GM23338 (cell line): ENCODE data around the gene ZNF445. TPM values are rescaled to one million over a fixed set of nuclear protein-coding genes. Genes with fewer than 3 reads are reported as not detected.
A peak's percentile ranks its signal among the peaks of the same experiment; 100 is the strongest.

Source experiments
- ATAC-seq: fragments of 200-7000 bp; cut with Tn5 transposase; 3 replicates; pipeline ENCODE4 v1.9.1; 2020
- DNase-seq: peaks from one replicate; pipeline ENCODE4 v3.0.0-alpha.2; 2015; ENCODE audit warnings: low spot score
- H2AFZ ChIP-seq: fragments of 200-600 bp; sonication (generic); 2 replicates; pipeline ENCODE4 v1.8.0; 2016; ENCODE audit warnings: antibody characterized with exemption, mild to moderate bottlenecking, moderate library complexity
- H3F3A ChIP-seq: fragments of 200-600 bp; sonication (generic); replicated peaks from 2 replicates; pipeline ENCODE4 v1.8.0; 2017; ENCODE audit warnings: antibody characterized with exemption, mixed run types, low read depth
- H3K27ac ChIP-seq: fragments of 200-600 bp; sonication (generic); 2 replicates; pipeline ENCODE4 v1.6.1; 2016; ENCODE audit warnings: low read depth
- H3K27me3 ChIP-seq: fragments of 200-600 bp; sonication (generic); 2 replicates; pipeline ENCODE4 v1.8.0; 2016; ENCODE audit warnings: mild to moderate bottlenecking, mixed run types, moderate library complexity; ENCODE audit not compliant: insufficient read depth
- H3K36me3 ChIP-seq: fragments of 200-600 bp; sonication (generic); 2 replicates; pipeline ENCODE4 v1.8.0; 2016; ENCODE audit warnings: mild to moderate bottlenecking; ENCODE audit not compliant: insufficient read depth
- H3K4me1 ChIP-seq: fragments of 200-600 bp; sonication (generic); 2 replicates; pipeline ENCODE4 v1.8.0; 2016; ENCODE audit warnings: mild to moderate bottlenecking, moderate library complexity; ENCODE audit not compliant: insufficient read depth
- H3K4me2 ChIP-seq: fragments of 200-600 bp; sonication (generic); 2 replicates; pipeline ENCODE4 v1.7.1; 2017; ENCODE audit warnings: mixed run types
- H3K4me3 ChIP-seq: fragments of 200-600 bp; sonication (generic); 2 replicates; pipeline ENCODE4 v1.6.1; 2016; ENCODE audit warnings: mixed run types
- H3K79me2 ChIP-seq: fragments of 200-600 bp; sonication (generic); replicated peaks from 2 replicates; pipeline ENCODE4 v1.8.0; 2017; ENCODE audit warnings: mild to moderate bottlenecking; ENCODE audit not compliant: insufficient read depth
- H3K9me2 ChIP-seq: fragments of 200-600 bp; sonication (generic); 2 replicates; pipeline ENCODE4 v1.8.0; 2017; ENCODE audit not compliant: insufficient read depth
- H4K20me1 ChIP-seq: fragments of 200-600 bp; sonication (generic); replicated peaks from 2 replicates; pipeline ENCODE4 v1.8.0; 2017; ENCODE audit warnings: mild to moderate bottlenecking; ENCODE audit not compliant: insufficient read depth
- H3K27ac Mint-ChIP-seq: 2 replicates; pipeline ENCODE4 v1.8.0; 2020; ENCODE audit warnings: inconsistent platforms, mild to moderate bottlenecking, moderate library complexity, mixed read lengths
- H3K27me3 Mint-ChIP-seq: 3 replicates; pipeline ENCODE4 v1.8.0; 2022; ENCODE audit warnings: low read depth, mild to moderate bottlenecking, moderate library complexity, mixed read lengths, inconsistent platforms; ENCODE audit not compliant: insufficient read depth, poor library complexity
- H3K36me3 Mint-ChIP-seq: 3 replicates; pipeline ENCODE4 v1.8.0; 2021; ENCODE audit warnings: low read depth, mild to moderate bottlenecking, inconsistent platforms, moderate library complexity, mixed read lengths
- H3K4me1 Mint-ChIP-seq: 3 replicates; pipeline ENCODE4 v1.8.0; 2020; ENCODE audit warnings: mild to moderate bottlenecking, inconsistent platforms, mixed read lengths
- H3K4me3 Mint-ChIP-seq: 3 replicates; pipeline ENCODE4 v1.8.0; 2021; ENCODE audit warnings: moderate library complexity, mild to moderate bottlenecking, inconsistent platforms, mixed read lengths
- H3K9me3 Mint-ChIP-seq: 3 replicates; pipeline ENCODE4 v1.8.0; 2020; ENCODE audit warnings: moderate library complexity, mild to moderate bottlenecking, inconsistent platforms, mixed read lengths
- CREB1 ChIP-seq: fragments of 250-450 bp; sonication (Bioruptor Pico); IDR thresholded peaks from 2 replicates; pipeline ENCODE4 v1.5.0; 2020; ENCODE audit warnings: low read depth, mild to moderate bottlenecking, moderate library complexity
- EZH2 ChIP-seq: fragments of 200-600 bp; sonication (generic); IDR thresholded peaks from one replicate; pipeline ENCODE4 v1.8.0; 2017; ENCODE audit warnings: antibody characterized with exemption, mild to moderate bottlenecking, low read depth; ENCODE audit not compliant: unreplicated experiment
- EZH2phosphoT487 ChIP-seq: fragments of 200-600 bp; sonication (generic); IDR thresholded peaks from one replicate; pipeline ENCODE4 v1.8.1; 2018; ENCODE audit warnings: antibody characterized with exemption; ENCODE audit not compliant: unreplicated experiment
- JUNB ChIP-seq: IDR thresholded peaks from one replicate; pipeline ENCODE4 v1.6.1; 2016; ENCODE audit warnings: antibody characterized with exemption; ENCODE audit not compliant: unreplicated experiment
- NANOG ChIP-seq: IDR thresholded peaks from 2 replicates; pipeline ENCODE4 v1.6.1; 2016; ENCODE audit warnings: antibody characterized with exemption, borderline replicate concordance
- POLR2AphosphoS5 ChIP-seq: IDR thresholded peaks from 2 replicates; pipeline ENCODE4 v1.6.1; 2016; ENCODE audit warnings: antibody characterized with exemption, low read depth
- STAT1 ChIP-seq: IDR thresholded peaks from one replicate; pipeline ENCODE4 v1.6.1; 2016; ENCODE audit warnings: antibody characterized with exemption; ENCODE audit not compliant: unreplicated experiment
- ZNF114 ChIP-seq: fragments of 250-450 bp; sonication (Bioruptor Pico); IDR thresholded peaks from 2 replicates; pipeline ENCODE4 v1.5.0; 2020; ENCODE audit warnings: mild to moderate bottlenecking, moderate library complexity
- ZNF331 ChIP-seq: fragments of 250-450 bp; sonication (Bioruptor Pico); IDR thresholded peaks from 2 replicates; pipeline ENCODE4 v1.5.0; 2020; ENCODE audit warnings: low read depth, mild to moderate bottlenecking, moderate library complexity
- polyA plus RNA-seq: library from polyadenylated mRNA; unstranded; fragments of >200 nt; fragmentation: Nextera tagmentation; extraction: Ambion mirVana; gene quantifications from 2 replicates; pipeline ENCODE4 v1.2.1, GENCODE V29; 2016
- total RNA-seq: library from RNA; depleted of rRNA; stranded (reverse); fragments of >200 nt; shearing (Covaris generic); gene quantifications from 2 replicates; pipeline ENCODE4 v1.2.3, GENCODE V29; 2014
- TF ChIP-seq, protein P1 (sequence below), 2 experiments: fragments of 200-600 bp in 1 of 2; sonication (generic) in 1 of 2; conservative IDR thresholded peaks; 2 replicates each; pipeline versions ENCODE4 v1.5.1 to v1.6.1; 2016 to 2017; ENCODE audit warnings: antibody characterized with exemption in 2 of 2, low read depth in 2 of 2, mild to moderate bottlenecking in 2 of 2, moderate library complexity in 1 of 2
- TF ChIP-seq, protein P2 (sequence below): IDR thresholded peaks from 2 replicates; pipeline ENCODE4 v1.6.1; 2016; ENCODE audit warnings: antibody characterized with exemption
- TF ChIP-seq, protein P3 (sequence below): fragments of 250-450 bp; sonication (Bioruptor Pico); IDR thresholded peaks from 2 replicates; pipeline ENCODE4 v1.5.0; 2020; ENCODE audit warnings: mild to moderate bottlenecking, moderate library complexity
- TF ChIP-seq, protein P4 (sequence below): IDR thresholded peaks from one replicate; pipeline ENCODE4 v1.6.1; 2018; ENCODE audit warnings: antibody characterized with exemption; ENCODE audit not compliant: unreplicated experiment

The ZNF445 gene
- total and polyA plus RNA-seq, 2 experiments from 2014 or later, result 2.7 to 16.6 TPM

DNA sequence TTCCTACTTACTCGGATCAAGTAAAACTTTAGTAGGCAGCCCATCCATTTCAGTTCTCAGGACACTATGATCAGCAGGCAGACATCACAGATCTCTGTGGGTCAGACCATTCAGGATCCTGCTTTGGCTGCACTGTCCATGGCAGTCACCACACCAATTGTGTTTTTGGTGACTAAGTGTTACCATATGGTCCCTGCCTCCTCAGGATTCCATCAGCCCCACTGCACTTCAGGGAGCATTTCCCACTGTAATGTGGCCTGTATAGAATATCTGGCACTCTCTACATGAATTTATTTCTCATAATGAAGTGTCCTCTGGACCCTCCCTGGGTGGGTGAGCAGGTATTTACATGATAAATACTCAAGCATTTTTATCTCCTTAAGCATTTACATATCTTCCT is 41.3 kb downstream of the ZNF445 start:
- H3K36me3 ChIP-seq, result no peaks in the 10 kb centered on the region
- peaks cover 8% of the 10 kb centered on the region; the same call in 1 of the 2 replicates for H3K9me2 ChIP-seq
- peaks cover 8% of the 10 kb centered on the region; the same call in 2 of the 3 replicates for H3K36me3 Mint-ChIP-seq
- no peaks in the 10 kb centered on the region for H3K79me2 ChIP-seq
- no peaks in the 10 kb centered on the region for H3K9me3 Mint-ChIP-seq
- peak overlapping the region; percentile 38 for H3K4me2 ChIP-seq
- H3K4me3 Mint-ChIP-seq, result no peak overlapping the region
- 0 out of 2 replicates have a peak, but pooled peaks cover 7% of the 10 kb centered on the region for H3K4me1 ChIP-seq
- H4K20me1 ChIP-seq, result no peaks in the 10 kb centered on the region
- peaks cover 6% of the 10 kb centered on the region for H3K27me3 Mint-ChIP-seq
- H3K4me1 Mint-ChIP-seq, result peaks cover 7% of the 10 kb centered on the region; the same call in 2 of the 3 replicates
- ATAC-seq (peak; percentile 23; the same call in 1 of the 3 replicates), DNase-seq (no peak)
- no peak overlapping the region for H3K4me3 ChIP-seq
- H3K27ac ChIP-seq, result no peak overlapping the region; the same call in 1 of the 2 replicates
- H3K27me3 ChIP-seq, result no peaks in the 10 kb centered on the region
- H3K27ac Mint-ChIP-seq, result no peak overlapping the region
- no peaks in the 10 kb centered on the region for H3F3A ChIP-seq
- no peak overlapping the region for H2AFZ ChIP-seq
- TF ChIP-seq STAT1, result no peak
- TF ChIP-seq CREB1 (CRISPR knock-in tag), result no peak
- TF ChIP-seq EZH2, result no peak
- no peak for TF ChIP-seq NANOG
- TF ChIP-seq, protein P1, sequence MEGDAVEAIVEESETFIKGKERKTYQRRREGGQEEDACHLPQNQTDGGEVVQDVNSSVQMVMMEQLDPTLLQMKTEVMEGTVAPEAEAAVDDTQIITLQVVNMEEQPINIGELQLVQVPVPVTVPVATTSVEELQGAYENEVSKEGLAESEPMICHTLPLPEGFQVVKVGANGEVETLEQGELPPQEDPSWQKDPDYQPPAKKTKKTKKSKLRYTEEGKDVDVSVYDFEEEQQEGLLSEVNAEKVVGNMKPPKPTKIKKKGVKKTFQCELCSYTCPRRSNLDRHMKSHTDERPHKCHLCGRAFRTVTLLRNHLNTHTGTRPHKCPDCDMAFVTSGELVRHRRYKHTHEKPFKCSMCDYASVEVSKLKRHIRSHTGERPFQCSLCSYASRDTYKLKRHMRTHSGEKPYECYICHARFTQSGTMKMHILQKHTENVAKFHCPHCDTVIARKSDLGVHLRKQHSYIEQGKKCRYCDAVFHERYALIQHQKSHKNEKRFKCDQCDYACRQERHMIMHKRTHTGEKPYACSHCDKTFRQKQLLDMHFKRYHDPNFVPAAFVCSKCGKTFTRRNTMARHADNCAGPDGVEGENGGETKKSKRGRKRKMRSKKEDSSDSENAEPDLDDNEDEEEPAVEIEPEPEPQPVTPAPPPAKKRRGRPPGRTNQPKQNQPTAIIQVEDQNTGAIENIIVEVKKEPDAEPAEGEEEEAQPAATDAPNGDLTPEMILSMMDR (conservative IDR thresholded peaks at IDR 0.05; ENCODE audit: low read depth in 2 of 2), result no peak
- TF ChIP-seq POLR2AphosphoS5, result no peak
- TF ChIP-seq, protein P2, sequence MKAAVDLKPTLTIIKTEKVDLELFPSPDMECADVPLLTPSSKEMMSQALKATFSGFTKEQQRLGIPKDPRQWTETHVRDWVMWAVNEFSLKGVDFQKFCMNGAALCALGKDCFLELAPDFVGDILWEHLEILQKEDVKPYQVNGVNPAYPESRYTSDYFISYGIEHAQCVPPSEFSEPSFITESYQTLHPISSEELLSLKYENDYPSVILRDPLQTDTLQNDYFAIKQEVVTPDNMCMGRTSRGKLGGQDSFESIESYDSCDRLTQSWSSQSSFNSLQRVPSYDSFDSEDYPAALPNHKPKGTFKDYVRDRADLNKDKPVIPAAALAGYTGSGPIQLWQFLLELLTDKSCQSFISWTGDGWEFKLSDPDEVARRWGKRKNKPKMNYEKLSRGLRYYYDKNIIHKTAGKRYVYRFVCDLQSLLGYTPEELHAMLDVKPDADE, result no peak
- TF ChIP-seq JUNB, result no peak
- no peak for TF ChIP-seq EZH2phosphoT487
- TF ChIP-seq, protein P3, sequence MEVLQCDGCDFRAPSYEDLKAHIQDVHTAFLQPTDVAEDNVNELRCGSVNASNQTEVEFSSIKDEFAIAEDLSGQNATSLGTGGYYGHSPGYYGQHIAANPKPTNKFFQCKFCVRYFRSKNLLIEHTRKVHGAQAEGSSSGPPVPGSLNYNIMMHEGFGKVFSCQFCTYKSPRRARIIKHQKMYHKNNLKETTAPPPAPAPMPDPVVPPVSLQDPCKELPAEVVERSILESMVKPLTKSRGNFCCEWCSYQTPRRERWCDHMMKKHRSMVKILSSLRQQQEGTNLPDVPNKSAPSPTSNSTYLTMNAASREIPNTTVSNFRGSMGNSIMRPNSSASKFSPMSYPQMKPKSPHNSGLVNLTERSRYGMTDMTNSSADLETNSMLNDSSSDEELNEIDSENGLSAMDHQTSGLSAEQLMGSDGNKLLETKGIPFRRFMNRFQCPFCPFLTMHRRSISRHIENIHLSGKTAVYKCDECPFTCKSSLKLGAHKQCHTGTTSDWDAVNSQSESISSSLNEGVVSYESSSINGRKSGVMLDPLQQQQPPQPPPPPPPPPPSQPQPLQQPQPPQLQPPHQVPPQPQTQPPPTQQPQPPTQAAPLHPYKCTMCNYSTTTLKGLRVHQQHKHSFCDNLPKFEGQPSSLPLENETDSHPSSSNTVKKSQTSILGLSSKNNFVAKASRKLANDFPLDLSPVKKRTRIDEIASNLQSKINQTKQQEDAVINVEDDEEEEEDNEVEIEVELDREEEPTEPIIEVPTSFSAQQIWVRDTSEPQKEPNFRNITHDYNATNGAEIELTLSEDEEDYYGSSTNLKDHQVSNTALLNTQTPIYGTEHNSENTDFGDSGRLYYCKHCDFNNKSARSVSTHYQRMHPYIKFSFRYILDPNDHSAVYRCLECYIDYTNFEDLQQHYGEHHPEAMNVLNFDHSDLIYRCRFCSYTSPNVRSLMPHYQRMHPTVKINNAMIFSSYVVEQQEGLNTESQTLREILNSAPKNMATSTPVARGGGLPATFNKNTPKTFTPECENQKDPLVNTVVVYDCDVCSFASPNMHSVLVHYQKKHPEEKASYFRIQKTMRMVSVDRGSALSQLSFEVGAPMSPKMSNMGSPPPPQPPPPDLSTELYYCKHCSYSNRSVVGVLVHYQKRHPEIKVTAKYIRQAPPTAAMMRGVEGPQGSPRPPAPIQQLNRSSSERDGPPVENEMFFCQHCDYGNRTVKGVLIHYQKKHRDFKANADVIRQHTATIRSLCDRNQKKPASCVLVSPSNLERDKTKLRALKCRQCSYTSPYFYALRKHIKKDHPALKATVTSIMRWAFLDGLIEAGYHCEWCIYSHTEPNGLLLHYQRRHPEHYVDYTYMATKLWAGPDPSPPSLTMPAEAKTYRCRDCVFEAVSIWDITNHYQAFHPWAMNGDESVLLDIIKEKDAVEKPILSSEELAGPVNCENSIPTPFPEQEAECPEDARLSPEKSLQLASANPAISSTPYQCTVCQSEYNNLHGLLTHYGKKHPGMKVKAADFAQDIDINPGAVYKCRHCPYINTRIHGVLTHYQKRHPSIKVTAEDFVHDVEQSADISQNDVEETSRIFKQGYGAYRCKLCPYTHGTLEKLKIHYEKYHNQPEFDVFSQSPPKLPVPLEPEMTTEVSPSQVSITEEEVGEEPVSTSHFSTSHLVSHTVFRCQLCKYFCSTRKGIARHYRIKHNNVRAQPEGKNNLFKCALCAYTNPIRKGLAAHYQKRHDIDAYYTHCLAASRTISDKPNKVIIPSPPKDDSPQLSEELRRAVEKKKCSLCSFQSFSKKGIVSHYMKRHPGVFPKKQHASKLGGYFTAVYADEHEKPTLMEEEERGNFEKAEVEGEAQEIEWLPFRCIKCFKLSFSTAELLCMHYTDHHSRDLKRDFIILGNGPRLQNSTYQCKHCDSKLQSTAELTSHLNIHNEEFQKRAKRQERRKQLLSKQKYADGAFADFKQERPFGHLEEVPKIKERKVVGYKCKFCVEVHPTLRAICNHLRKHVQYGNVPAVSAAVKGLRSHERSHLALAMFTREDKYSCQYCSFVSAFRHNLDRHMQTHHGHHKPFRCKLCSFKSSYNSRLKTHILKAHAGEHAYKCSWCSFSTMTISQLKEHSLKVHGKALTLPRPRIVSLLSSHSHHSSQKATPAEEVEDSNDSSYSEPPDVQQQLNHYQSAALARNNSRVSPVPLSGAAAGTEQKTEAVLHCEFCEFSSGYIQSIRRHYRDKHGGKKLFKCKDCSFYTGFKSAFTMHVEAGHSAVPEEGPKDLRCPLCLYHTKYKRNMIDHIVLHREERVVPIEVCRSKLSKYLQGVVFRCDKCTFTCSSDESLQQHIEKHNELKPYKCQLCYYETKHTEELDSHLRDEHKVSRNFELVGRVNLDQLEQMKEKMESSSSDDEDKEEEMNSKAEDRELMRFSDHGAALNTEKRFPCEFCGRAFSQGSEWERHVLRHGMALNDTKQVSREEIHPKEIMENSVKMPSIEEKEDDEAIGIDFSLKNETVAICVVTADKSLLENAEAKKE (CRISPR knock-in tag), result no peak
- TF ChIP-seq ZNF331, result no peak
- TF ChIP-seq, protein P4, sequence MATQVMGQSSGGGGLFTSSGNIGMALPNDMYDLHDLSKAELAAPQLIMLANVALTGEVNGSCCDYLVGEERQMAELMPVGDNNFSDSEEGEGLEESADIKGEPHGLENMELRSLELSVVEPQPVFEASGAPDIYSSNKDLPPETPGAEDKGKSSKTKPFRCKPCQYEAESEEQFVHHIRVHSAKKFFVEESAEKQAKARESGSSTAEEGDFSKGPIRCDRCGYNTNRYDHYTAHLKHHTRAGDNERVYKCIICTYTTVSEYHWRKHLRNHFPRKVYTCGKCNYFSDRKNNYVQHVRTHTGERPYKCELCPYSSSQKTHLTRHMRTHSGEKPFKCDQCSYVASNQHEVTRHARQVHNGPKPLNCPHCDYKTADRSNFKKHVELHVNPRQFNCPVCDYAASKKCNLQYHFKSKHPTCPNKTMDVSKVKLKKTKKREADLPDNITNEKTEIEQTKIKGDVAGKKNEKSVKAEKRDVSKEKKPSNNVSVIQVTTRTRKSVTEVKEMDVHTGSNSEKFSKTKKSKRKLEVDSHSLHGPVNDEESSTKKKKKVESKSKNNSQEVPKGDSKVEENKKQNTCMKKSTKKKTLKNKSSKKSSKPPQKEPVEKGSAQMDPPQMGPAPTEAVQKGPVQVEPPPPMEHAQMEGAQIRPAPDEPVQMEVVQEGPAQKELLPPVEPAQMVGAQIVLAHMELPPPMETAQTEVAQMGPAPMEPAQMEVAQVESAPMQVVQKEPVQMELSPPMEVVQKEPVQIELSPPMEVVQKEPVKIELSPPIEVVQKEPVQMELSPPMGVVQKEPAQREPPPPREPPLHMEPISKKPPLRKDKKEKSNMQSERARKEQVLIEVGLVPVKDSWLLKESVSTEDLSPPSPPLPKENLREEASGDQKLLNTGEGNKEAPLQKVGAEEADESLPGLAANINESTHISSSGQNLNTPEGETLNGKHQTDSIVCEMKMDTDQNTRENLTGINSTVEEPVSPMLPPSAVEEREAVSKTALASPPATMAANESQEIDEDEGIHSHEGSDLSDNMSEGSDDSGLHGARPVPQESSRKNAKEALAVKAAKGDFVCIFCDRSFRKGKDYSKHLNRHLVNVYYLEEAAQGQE, result no peak
- no peak for TF ChIP-seq ZNF114 (CRISPR knock-in tag)
